Upper lobe of left lung (tissue), 4 donors: ENCODE measurements around the gene GASK1A.

ENCODE experiments used
- POLR2A ChIP-seq, 4 donors: fragments of 450-650 bp; IDR thresholded peaks; one replicate each; pipeline ENCODE4 v1.5.1; 2016 to 2017; ENCODE audit warnings: antibody characterized with exemption in 4 of 4, mild to moderate bottlenecking in 2 of 4
- POLR2AphosphoS5 ChIP-seq, 2 donors: sonication (generic); formaldehyde crosslinking; IDR thresholded peaks; one replicate each; pipeline ENCODE4 v1.5.1; 2017; ENCODE audit warnings: antibody characterized with exemption in 2 of 2

- no peak for TF ChIP-seq POLR2AphosphoS5 (IDR thresholded peaks at IDR 0.05)
- TF ChIP-seq POLR2A (IDR thresholded peaks at IDR 0.05), result no peak
Observed at GRCh38 chr3:43090238-43090637, 111.1 kb downstream of the GASK1A start.
